COLO668 (cell line): ENCODE measurements around the gene BRF1.

Source experiments
- DNase-seq: peaks from one replicate; lab custom pipeline; 2025; ENCODE audit not compliant: unreplicated experiment; lab: John Stamatoyannopoulos, UW

The BRF1 gene

DNA sequence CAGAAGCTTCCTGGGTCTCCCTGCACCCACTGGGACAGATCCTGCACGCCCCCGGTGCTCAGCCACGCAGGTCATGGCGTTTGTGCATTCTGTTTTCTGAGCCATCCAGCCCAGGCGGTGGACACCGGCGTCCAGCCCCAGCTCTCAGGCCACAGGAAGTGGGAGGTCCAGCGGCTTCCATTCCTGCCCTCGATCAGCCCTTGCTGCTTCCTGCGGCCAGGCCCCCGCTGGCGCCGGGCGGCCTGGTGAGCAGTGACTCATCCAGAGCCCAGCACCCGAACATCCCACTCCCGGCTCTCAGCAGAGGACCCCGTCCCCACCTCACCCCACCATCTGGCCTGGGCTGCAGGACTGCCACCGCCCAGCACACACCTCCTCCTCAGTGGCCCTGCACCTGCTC is 101.7 kb downstream of the BRF1 start:
- DNase-seq: no peak

DNA sequence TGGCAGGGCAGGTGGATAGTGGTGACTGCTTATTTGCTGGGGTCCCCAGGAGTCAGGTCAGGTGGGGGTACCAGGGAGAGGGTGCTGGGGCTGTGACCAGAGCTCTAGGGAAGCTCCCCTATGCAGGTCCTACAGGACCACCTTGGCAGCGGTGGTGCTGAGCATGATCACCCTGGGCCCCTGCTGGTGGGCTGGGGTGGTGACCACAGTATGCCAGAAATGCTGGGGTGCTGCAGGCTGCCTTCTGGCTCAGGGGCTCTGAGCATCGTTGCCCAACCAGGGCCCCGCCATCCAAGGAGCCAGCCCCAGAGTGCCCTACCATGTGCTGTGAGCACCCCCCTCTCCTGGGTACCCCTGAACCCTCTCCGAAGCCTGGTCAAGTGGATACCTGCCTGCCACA is 102.2 kb downstream of the BRF1 start:
- DNase-seq: no peak

DNA sequence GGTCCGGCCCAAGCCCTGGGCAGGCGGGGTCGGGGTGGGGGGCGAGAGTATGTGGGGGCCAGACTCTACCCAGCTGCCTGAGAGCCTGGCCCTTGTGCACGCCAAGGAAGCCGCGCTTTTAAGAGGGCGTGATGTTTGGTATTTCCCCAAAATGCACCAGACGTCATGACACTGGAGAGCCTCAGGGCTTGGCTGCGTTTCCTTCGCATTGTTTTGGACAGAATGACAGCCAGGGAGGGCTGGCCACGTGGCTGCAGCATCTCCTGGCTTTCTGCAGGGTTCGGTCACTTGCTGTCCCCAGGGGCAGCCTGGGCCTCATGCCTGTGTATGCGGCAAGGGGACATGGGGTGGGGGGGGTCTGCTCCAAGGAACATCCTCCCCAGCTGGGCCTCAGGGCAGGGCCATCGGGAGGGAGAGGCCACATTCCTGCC is 103.6 kb downstream of the BRF1 start:
- peak; percentile 27 for DNase-seq

DNA sequence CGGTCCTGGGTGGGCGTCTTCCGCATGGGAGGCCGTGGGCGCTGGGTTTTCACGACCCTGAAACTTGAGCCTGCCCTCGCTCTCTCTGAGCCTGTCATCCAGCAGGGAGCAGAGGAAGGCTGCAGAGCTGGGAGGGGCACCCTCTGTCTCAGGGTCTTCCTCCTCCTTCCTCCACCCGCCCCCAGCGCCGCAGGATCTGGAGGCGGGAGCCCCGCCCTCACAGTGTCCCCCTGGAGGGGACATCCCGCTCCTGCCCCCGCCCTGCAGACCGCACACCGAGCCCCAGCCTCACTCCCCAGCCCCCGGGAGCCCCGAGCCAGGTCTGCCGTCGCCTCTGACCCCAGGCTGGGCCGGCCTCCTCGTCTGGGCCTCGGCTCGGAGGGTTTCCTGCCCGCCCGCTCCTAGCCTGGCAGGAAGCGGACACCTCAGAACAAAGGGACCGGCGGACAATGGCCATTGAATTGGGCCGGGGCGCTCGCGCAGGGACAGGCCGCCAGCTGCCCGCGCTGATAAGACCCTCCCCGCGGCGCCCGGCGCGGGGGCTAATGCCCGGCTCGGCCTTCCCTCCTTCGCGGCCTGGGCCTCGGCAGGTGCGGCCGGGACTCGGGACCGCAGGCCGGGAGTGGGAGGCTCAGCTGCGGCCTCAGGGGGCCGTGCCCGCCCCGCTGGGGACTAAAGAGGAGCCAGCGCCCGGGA is 104.4 kb downstream of the BRF1 start:
- peak; percentile 42 for DNase-seq

DNA sequence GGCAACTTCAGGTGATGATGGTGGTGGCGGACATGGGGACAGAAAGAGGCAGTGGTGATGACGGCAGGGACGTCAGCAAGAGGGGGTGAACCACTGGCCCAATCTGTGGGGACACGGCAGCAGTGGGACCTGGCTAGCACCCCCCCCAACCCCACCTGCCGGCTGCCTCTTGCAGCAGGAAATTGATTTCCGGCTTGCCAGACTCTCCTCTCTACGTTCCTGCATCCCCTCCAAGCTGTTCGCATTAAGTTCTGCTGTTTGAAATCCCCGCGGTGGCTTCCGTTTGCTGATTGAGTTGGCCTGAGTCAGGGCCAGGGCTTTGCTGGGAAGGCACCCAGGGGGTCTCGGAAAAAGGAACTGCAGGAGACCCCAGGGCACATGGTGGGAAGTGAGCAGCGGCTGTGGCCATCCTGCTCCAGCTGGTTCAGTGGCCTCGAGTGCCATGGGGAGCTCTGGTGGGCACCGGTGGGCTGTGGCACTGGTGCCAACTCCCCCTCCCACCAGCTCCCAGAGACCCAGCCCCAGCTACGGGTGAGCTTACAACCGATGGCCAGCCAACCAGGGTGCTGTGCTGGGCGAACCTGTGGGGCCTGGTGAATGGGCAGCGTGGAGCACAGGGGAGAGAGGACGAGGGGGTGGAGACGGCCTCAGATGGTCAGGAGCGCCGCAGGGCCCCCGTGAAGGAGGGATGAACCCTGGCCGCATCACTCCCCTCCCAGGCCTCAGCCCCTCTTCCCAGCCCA is 105.1 kb downstream of the BRF1 start:
- DNase-seq: no peak

DNA sequence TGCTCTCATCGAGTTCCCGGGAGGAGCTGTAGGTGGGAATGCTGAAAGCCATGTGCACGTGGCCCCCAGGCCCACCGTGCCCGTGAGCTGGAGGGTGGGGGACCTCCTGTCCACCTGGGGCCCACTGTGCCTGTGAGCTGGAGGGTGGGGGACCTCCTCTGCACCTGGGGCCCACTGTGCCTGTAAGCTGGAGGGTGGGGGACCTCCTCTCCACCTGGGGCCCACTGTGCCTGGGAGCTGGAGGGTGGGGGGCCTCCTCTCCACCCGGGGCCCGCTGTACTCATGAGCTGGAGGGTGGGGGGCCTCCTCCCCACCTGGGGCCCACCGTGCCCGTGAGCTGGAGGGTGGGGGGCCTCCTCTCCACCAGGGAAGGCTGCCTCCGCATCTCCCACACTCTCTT is 105.8 kb downstream of the BRF1 start:
- no peak for DNase-seq

DNA sequence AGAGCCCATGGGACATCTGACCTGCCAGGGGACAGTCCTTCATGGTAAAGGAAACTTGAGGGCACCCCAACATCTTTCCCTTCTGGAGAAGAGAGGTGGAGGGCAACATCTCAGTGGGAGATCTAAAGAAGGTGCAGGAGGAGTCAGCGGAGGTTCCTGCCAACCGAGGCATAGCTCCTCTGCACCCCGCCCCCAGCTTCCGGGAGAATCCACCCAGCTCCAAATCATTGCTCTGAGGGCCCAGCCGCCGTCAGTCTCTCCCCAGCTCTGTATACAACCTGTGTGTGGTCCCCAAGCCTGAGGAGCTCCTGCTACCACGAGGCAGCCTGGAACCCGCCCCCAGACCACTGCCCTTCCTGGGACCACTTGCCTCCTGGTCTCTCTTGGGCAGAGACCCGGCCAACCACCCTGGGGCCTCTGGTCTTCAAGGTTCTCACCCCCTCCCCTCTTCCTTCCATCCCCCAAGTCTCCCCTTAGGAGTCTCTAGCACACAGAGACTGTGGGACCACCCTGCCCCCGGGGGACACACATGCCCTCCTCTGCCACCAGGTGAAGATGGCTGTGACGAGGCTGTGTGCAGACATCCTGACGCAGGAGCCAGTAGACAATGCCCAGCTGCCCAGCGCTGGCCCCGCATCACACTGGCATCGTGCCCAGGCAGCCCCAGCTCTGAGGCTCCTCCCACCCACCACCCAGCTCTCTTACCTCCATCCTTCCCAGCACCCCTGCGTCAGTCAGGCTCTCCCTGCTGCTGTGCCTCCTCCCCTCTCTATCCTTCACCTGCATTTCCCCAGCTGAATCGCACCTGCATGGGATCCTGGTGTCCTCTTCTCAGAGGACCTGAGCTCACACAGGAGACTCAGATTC is 106.7 kb downstream of the BRF1 start:
- peak; percentile 97 for DNase-seq

DNA sequence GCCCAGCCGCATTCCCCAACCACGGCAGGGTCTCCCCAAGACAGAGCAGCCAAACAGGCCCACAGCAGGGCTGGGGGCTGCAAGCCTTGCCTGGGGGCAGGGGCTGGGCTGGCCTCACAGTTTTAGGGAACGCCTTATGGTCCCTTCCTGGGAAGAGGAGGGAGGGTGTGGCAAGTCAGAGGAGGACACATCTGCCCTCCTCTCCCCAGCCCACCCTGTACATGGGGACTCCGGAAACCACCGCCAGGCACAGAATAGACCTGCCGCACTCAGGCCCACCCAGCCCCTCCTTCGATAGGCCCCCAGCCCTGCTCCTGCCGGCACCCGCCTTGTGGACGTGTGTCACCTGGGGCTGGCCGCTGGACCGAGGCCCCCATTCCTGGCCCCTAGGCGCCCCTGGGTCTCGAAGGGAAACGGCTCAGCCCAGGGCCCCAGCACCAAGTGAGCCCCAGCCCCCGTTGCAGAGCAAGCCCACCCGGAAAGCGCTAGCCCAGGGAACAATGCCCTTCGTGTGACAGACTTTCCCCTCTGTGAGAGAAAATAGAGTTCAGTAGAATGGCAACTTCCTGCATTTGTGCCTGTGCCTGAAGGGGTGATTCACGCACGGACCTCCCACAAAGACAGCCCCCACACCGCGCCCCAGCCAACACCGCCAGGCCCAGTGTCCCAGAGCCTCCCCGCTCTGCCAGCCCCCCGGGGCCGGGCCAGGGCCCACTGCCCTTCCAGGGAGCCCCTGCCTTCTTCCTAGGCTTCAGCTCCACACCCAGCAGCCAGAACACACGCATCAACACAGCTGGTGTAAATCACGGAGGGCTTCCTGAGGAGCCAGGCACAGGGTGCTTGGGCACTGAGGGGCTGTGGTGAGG is 107.7 kb downstream of the BRF1 start:
- DNase-seq: no peak

DNA sequence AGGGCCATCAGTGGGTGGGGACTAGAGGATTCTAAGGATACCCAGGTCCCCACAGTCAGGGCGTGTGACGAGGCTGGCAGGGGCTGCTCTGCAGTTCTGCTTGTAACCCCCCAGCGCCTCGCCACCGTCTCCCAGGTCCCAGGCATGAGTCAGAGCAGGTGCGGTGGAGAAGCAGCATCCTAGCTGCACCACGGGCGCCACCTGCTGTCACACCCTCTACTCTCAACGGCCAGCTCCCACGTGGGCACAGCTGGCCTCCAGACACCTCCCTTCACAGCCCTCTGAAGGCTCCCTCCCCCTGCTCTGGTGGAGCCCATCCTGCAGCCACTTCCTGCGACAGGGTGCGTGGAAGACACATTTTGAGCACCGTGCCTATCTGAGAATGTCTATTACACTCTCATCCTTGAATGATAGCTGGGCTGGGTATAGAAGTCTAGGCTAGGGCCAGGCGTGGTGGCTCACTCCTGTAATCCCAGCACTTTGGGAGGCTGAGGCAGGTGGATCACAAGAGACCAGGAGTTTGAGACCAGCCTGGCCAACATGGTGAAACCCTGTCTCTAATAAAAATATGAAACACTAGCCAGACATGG is 112.8 kb downstream of the BRF1 start:
- peak; percentile 71 for DNase-seq

DNA sequence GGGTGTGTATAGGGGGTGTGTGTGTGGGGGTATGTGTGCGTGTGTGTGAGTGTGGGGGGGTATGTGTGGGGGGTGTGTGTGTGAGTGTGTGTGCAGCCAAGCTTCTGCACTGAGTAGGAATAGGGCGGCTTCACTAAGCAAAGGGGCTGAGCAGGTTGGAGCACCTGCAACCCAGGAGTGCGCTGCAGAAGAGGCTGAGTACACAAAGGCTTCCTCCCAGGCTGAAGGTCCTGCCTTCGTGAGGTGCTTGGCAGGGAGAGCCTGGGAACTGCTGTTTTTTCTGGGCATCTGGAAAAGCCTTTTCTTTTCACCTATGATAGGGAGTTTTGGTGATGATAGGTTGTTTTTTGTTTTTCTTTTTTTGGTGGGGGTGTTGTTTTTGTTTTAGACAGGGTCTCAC is 113.7 kb downstream of the BRF1 start:
- DNase-seq: peak; percentile 75

DNA sequence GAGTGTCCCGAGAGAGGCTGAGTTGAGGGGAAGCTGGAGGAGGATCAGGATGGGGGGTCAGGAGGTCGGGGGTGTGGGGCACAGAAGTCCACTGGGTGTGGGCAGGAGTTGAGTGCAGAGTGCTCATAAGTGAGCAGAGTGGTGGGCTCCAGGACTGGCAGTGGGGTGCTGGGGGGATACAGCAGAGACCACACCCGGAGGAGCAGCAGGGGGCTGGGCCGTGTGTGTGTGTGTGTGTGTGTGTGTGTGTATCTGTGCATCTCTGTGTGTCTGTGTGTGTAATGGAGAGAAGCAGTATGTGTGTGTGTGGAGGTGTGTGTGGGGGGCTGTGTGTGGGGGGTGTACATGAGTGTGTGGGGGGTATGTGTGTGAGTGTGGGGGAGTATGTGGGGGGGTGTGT is 114.8 kb downstream of the BRF1 start:
- no peak for DNase-seq

DNA sequence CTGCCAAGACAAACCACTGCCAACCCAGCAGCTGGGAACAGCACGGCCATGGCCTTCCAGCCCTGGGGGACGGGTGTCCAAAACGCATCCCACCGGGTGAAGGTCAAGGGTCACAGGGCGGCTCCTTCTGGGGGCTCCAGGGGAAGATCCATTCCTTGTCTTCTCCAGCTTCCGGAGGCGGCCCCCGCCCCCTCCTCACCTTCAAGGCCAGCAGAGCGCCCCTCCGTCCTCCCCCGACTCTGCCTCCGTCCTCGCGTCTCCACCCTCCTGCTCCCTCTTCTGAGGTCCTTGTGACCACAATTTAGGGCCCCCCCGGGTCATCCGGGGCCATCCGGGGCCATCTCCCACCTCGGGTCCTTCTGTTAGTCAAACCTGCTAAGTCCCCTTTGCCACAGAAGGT is 115.8 kb downstream of the BRF1 start:
- no peak for DNase-seq

DNA sequence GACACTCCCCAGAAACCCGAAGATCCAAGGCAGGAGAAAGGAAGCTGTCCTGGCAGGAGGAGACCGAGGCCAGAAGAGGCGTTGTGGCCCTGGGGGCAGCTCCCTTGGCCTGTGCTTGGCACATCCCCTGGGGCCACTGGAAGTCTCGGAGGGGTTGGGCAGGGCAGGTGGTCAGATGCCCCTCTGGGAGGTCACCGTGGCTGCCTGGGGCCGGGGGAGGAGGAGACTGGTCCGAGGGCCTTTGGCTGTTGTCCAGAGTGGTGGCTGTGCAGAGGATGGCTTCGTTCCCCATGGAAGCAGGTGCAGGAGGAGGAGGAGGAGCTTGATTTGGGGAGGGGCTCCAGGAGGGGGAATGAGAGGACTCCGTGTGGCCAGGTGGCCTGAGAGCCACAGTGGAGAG is 116.3 kb downstream of the BRF1 start:
- DNase-seq: peak; percentile 78

DNA sequence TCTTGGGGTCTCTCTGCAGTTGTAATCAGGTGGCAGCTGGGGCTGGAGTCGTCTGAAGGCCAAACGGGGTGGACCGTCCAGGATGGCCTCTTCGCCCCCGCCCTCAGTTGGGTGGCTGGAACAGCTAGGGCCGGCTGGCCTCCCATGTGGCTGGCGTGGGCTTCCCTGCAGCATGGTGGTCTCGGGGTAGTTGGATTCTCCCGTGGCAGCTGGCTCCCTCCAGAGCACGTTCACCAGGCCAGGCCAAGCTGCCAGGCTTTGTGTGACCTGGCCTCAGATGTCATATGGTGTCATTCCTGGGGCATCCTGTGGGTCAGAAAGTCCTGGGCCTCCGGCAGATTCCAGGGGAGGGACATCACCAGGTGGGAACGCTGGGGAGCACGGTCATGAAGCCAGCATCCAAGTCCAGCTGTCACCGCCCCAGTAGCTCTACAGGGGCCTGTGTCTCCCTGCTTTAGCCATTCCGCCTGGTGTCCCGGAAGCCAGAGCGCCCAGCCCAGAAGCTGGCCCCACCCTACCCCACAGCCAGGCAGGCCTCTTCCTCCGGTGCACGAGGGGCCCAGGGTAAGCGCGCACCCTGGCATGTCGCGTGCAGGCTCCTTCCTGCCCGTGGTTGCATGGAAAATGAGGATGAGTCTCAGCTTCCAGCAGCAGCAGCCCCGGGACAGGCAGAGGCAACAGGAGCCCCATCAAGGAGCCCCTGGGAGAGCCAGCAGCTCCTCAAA is 118.3 kb downstream of the BRF1 start:
- no peak for DNase-seq

DNA sequence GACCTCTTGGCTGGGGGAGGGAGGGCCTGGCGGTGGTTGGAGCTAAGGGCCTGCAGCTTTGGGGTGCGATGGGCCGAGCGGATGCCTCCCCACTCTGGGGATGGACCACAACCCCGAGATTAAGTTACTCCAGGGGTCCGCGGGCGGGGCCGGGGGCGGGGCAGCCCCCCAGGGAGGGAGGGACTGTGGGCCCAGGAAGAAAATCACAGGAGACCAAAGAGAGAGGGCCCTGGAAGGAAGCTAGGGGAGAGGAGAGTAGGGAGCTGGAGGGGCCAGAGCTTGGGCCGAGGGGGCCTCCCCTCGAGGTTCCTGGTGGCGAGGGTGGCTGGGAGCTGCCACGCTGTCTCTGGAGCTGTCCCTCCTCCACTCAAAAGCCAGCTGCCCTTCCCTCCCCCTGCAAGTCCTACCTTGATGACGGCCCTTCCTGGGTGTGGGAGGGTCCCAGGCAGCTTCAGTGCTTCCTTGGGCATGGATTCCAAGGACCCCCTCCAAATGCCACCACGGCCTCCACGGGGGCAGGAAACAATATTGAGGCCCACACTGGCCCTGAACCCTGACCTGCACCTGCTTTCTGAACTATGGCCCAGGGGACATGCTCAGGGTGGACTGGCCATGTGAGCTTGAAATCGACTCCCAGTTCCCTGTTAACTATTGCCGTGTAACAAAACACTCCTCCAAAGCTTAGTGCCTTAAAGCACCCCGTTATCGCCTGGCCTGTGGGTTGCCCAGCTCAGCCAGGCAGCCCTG is 119.1 kb downstream of the BRF1 start:
- DNase-seq: no peak

DNA sequence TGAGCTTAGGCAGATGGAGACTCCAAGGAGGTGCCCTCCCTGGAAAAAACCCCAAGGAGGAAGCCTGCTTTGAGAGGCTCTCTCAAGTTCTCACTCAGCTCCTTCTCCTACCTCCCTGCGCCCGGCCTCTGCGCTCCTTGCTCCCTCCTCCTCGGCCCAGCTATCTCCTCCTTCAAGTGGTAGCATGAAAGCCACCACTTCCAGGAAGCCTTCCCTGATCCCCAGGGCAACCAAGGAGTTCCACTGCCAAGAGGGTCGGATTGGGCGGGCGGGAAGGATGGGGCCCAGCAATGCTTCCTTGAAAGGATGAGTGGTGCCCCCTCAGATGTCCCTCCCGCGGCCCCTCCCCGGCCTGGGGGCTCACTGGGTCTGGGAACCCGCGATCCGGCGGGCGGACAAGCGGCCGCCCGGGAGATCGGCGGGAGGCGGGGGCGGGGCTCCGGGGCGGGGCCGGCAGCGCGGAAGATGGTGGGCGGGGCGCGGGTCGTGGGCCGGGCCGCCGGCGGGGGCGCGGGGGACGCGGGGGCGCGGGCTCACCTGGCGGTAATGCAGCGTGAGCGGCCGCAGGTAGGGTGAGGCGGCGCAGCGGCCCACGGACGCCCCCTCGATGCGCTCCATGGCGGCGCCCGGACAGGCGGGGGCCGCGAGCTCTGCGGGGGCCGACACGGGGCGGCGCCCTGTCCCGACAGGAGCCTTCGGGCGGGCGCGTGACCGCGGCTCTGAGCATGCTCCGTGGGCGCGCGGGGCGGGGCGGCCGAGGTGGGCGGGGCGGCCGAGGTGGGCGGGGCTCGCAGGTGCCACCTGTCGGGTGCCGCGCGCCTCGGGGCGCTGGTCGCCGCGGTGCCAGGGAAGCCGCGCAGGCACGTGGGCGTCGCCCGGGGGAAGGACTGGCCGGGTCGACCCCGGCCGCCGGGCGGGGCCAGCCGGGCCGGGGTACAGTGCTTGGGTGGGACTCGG is 119.9 kb downstream of the BRF1 start, which contains the start of gene NUDT14:
Gene NUDT14 (minus strand): TSS at position 721 of the 957 bp plus-strand sequence. CDS start 103 bp downstream, at position 618.
- DNase-seq: peak; percentile 96

DNA sequence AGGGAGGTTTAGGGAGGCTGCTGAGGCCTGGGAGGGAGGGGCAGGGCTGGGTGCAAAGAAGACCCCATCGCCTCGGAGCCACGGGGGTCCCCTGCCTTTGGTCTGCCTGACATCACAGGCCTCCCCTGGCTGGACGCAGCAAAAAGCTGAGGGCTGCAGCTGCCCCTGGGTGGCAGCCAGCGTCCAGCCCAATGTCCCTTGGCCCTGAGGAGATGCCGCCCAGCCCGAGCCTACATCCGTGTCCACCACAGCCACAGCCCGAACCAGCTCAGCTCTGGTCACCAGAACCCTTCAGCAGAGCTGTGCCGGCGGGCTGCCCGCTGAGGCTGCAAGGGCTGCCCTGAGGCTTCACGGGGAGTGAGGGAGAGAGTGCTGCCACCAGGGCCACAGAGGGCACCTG is 121.6 kb downstream of the BRF1 start:
- DNase-seq: peak; percentile 85

DNA sequence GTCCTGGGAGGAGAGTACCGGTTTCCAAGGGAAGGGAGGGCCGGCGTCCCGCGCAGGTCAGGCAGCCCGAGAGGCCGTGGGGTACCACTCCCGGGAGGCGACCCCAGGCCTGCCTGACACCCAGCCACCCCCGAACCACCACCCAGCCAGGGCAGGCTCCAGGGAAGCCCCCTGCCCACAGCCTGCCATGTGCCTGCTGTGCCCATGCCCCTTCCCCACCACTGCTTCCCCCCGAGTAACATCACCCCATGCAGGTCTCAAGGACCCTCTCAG is 122.0 kb downstream of the BRF1 start:
- DNase-seq: no peak
